Activated CD8-positive, alpha-beta memory T cell treated with anti-CD3 and anti-CD28 coated beads for 24 hours (primary cell): ENCODE measurements around the gene ARHGAP29.
"Not testable (repeated sequence)": the region's sequence is repeated elsewhere in the genome, so short reads cannot be mapped to it uniquely, and the experiment has no call there.

Experiments used
- DNase-seq: peaks from one replicate; pipeline ENCODE4 v3.0.0-alpha.2; 2020

Gene ARHGAP29

DNA sequence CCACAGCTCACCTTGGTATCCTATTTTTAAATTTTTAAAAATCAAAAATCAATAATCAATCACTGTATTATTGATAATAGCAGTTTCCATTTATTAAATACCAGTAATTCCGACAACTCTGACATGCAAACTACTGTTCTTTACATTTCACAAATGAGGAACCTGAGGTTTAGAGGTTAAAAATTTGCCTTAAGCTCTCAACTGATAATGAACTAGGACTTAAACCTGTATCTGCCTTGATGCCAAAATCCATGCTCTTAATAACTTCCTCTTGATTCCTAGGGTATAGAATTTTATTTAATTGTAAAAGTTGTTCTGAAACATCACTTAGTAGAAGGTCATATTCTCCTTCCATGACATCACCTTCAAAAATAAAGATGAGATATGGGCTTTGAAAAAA, 5.6 kb downstream of the ARHGAP29 start:
- DNase-seq, result no peak

DNA sequence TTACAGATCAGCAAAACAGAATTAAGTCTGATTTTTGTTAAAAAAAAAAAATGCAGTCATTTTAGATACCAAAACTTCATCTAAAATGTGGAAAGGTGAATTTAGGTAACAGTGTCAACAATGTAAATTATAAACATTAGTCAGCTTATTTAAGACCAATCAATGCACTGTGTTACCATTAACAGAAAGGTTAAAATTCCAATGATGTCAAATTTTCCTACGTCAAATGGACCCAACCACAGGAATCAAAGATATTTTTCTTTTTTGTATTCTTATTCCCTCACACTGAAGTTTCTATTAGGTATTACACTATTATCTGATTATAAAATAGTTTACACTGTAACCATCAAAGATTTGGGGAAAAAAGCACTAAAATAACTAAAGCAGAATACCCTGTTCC, 6.5 kb downstream of the ARHGAP29 start:
- no peak for DNase-seq

DNA sequence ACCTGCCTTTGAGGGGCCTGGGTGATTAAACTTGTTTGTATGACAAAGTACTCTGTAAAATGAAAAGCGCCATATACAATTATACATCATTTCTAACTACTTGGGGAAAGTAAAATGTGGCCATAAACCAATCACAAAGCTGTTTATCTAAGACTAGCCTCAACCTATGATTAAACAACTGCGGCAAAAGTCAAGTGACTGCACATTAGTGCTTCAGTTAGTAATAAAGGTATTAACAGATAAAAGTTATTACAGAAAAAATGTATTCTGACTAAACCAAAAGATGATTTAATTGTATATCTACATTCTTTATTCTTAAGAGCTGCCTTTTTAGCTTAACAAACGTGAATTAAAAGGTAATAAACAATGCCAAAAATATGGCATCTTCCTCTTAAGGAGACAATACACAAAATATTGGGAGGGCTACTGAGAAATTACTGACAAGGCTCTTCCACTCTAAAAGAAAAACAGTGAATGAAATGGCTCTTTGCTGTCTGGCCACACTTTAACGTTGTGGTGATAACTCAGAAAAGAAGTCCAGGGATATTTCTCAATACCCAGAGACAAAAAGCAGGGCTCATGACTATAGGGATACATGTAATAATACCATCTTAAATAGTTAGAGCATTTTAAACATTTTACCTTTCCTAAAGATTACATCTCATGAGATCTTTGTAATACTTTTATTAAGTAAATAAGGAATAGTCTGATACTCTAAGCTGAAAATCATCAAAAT, 8.6 kb downstream of the ARHGAP29 start:
- no peak for DNase-seq

DNA sequence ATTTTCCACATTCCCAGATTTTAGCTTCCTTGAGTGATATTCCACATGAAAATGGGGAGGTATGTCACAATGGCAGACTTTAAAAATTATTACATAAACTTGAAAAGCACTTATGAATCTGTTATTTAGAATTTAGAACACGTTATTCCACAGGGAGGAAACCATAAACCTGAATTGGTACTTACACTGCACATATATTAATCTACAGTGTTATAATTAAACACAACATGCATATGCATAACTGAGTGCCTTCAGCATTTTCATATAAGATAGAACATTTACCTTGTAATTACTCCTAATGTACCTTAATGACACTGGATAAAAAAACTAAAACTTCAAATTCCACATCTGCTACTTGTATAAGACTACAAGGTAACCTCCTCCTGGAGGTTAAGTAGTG, 9.8 kb downstream of the ARHGAP29 start:
- no peak for DNase-seq

DNA sequence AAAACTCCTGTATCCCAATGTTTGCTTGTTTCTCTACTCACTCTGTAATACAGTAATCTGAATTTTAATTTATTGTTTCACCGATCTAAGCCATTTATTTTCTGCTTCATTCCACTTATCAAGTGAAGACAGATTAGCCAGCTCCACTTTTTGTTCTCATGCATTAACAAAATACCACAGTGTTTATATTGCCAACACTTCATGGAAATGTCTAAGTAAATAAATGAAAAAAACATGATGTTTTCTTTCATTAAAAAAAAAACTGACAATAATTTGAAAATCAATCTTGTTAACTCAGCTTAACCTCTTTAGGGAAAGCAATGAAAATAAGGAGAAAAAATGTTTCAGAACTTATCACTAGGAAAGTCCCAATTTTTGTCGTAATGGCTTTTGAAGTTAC, 11.5 kb downstream of the ARHGAP29 start:
- DNase-seq, result no peak

DNA sequence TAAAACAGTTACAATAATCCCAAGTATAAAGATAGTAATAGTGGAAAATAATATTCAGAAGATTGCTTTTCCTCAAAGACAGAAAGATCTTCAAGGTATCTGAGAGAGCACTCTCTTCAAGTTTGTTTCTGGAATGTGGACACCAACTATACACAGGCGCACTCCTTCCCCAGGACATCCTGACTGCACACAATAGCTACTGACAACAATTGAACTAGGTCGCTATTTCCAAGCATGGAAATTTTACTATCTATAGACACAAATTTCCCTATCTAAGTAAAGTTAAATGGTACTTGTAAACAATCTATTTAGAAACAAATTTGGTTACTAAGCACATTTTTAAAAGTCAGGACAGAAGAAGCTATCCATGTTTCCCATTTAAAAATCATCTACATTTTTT, 19.1 kb downstream of the ARHGAP29 start:
- no peak for DNase-seq

DNA sequence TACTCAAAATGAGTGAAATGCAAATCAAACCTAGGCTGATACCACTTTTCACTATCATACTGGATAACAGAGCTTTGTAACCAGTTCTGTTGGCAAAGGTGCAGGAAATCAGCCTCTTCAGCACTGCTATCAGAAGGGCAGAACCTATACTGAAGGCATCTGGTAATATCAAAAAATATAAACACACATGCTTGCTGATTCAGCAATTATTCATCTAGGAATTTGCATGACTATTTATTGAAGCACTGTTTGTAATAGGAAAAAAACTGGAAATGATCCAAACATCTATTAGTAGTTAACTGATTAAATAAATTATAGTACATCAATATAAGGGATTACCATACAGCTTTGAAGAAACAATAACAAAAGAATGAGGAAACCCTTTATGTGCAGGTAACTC, 21.4 kb downstream of the ARHGAP29 start:
- DNase-seq, result no peak

DNA sequence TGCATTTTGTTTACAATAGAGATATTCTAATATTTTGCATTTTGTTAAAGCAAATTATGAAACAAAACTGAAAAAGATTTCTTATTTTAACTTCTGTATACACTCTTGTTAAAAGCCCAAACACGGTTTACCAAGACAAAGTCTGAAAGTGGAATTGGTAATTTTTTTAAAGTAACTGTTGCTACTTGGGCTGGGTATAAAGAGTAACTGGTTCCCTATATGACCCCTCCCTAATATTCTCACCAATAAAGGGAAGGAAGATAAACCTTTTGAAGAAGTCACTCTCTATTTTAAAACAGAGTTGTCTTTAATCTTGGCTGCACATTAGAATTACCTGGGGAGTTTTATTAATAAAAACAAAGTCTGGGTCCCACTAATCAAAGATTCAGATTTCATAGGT, 27.4 kb downstream of the ARHGAP29 start:
- no peak for DNase-seq

DNA sequence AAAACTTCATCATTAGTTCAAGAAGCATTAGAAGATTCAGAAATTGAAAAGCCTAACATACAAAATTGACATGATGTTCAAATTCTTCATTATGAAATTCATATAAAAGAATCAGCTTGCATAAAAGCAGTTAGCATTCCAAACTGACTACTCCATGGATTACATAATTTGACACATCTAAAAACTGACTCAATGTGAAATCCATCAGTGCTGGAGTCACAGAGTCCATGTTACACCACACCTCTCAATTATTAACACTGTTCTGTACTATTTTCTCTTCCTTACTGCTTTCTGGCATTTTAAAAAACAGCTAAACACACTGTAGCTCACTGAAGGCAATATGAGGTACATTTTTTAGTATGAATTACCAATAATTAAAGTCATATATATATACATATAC, 28.0 kb downstream of the ARHGAP29 start:
- no peak for DNase-seq

DNA sequence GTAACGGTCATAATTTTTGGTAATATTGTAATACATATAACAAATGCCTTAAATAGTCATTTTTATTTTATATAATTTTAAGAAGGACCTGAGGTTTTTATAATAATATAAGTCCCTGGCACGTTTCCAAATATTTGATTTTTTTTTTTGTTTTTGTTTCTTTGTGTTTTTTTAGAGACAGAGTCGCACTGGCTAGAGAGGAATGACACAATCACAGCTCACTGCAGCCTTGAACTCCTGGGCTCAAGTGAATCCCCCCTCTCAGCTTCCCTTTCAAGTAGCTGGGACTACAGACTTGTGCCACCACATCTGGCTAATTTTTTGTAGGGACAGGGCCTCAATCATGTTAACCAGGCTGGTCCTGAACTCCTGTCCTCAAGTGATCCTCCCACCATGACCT, 29.7 kb downstream of the ARHGAP29 start:
- DNase-seq, result no peak

DNA sequence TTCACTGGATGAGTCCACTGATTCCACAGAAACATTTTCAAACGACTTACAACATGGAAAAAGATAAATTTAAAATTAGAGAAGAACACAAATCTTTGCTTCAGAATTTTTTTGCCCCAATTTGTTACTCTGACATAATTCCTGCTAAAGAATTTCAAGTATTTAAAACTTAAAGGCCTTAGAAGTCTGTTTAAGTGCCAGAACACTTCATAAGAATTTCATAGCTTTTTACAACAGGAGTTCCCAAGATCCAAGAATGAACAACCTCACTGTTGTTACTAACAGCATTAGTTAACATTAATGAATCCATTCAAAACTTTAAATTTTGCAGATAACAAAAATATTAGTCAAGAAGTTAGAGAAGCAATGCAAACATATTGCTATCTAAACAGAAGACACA, 31.7 kb downstream of the ARHGAP29 start:
- no peak for DNase-seq

DNA sequence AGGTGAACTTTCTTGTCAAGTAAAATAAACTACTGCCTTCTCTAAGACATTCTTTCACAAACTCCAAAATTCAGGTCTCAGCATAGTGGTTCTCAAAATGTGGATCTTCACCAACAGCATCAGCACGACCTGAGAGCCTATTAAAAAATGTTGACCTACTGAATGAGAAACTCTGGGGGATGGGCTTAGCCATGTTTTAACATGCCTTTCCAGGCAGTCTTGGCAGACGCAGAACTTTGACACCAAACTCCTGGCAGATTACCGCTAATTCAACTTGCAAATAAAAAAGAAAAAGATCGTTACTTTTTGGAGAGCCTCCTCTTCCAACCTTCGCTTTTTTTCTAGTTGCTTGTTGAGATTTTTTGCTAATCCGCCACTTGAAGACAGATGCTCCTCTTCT, 35.1 kb downstream of the ARHGAP29 start:
- no peak for DNase-seq

DNA sequence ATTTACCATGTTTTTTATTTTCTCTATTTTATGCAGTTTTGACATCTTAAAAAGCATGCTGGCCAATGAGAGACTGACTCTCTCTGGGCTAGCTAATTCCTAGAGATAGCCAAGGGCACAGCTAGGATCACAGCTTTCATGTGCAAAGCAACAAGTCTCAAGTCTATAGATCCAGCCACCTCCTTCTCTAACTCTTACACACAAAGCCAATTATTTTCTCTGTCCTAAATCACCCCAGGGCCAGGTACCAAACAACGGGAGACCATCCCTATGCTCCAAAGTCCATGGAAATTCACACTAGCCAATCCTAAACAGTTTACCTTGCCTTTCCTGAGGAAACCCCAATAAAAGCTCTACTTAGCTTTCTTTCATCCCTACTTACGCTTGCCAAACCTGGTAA, 38.0 kb downstream of the ARHGAP29 start:
- DNase-seq, result no peak

DNA sequence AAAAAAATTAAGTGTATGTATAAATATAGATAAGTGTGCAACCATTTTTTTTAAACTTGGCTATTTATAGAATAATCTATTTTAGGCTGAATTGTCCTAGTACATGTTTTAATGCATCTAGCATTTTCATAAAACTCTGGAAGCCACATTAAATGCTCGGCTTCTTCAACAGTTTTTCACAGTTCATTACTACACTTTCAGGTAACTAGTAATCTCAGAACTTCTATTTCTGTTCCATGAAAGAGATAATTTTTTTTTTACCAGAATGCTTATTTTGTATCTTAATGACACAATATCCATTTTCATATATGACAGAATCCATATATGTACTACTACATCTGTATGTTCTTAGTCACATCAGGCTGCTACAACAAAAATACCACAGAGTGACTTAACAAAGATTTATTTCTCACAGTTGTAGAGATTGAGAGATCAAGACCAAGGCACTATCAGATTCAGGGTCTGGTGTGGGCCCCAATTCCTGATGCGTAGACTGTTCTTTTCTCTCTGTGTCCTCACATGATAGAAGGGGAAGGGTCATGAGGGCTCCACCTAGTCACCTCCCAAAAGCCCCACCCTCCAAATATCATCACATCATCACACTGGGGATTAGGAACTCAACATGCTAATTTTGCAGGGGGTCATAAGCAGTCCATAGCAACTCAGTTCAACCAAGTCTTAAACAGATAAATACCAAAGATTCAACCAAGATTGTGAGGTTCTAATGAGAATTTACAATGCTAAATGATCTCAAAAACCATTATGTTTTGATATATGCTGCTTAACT, 43.1 kb downstream of the ARHGAP29 start:
- no peak for DNase-seq

DNA sequence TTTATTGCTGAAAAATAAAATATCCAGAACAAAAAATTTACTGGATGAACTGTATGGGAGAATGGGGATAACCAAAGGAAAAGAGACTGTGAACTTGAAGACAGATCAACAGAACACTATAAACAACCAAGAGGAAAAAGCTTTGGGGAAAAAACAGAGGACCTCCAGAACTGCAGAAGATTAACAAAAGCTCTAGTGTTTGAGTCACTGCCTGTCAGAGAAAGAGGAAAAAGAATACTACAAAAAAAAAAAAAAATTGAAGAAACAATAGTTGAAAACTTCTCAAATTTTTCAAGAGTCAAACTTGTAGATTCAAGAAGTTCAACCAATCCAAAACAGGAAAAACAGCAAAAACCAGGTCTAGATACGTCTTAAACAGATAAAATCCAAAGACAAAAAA, 44.3 kb downstream of the ARHGAP29 start:
- no peak for DNase-seq

DNA sequence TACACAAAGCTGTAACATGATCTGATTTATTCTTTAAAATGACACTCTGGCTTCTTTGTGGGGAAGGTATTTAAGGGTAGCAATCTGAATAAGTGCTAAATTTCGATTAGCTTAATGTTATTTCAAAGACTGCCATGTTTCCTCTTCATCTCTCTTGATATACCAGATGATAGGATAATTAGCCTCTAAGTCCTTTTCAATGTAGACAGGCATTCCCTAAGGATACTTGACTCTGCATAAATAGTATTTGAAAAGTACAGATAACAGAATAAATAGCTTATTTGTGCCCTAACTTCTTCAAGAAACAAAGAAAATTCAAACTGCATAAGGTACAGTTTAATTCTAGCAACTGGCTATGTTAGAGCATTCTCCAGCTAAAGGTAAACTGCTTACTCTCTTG, 46.2 kb downstream of the ARHGAP29 start:
- DNase-seq, result no peak

DNA sequence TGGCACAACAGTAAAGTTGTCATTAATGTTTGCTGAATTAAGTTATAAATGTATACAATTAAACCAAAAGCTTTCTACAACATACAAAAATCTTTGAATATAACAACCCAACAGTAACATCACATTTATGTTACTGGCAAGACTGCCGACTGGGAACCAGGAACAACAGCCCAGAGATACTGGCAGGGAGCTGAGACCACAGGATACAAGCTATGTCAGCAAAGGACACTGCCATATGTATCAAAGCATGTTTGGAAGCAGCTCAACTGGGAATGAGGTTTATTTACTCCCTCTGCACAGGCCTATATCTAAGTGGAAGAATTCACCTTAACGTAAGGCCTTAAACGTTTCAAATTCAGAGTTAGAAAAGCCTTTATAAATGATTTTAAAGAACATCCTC, 50.4 kb downstream of the ARHGAP29 start:
- no peak for DNase-seq

DNA sequence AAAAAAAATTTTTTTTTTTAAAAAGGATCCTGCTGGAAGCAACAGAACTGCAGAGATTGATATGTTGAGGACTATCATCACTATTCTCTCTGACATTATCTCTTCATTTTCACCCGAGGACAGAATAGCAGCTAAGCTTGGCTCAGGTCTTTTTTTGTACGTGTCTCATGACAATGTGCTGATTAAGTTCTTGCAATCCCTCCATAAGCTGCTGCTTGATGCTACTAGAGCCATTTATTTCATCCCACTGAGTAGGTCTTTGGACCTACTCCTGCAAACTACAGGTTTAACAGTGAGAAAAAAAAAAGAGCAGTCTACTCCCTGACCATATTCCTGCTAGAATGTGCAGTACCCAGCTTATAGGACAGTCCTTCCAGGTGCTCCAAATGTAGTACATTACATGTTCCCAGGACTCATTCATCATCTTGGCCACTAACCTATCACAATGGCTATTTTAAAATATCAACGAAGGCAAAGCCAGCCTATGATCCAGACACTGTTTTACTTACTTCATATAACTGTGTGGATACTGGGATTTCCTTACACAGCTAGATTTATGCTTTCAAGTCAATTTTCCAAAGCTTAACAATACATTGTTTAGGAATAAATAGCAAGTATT, 54.1 kb downstream of the ARHGAP29 start:
- DNase-seq, result no peak

DNA sequence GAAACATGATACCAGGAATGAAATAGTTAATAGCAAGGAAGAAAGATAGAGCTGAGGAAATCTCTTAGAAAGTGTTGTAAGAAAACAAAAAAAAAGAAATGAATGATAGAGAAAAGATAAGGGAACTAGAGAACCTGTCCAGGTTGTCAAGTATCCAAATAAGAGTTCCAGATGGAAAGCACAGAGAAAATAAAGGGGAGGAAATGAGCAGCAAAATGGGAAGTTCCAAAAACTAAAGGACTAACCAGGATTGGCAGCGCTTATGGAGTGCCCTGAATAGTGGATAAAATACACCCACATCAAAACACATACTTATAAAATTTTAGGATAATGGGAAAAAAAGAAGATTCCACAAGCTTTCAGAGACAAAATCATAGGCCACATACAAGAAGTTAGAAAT, 55.2 kb downstream of the ARHGAP29 start:
- no peak for DNase-seq

DNA sequence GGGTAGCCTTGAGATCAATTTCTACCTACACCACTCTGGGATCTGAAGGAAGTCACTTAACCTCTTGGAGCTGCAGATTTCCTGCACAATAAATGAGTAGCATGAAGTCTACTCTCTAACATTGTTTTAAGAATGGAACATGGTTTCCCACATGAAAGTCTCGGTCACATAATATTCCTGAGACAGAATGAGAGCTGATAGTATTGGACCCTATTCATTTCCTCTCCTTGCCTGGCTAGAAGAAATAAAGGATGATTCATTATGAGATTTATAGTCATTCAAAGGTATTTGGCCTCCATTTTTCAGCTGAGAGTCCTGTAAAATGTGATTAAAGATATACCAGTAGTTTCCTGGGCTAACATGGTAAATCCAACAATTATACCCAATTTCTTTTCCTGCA, 56.7 kb downstream of the ARHGAP29 start:
- no peak for DNase-seq

DNA sequence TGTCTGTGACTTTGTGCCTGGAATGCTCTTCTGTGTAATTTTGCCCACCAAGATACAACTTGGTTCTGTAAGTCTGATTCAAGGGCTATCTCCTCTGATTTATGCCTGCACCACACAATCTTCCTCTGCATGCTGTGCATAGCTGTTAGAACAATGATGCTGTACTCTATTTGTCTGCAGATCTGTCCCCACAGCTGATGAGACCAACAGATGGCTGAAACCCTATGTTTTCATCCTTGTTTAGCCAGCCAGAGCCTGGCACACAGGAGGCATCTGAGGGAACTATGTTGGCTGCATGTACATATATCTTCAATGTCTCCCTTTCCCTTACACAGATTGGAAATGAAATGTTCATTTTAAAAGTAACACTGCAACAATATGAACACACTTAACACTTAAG, 58.5 kb downstream of the ARHGAP29 start:
- no peak for DNase-seq

DNA sequence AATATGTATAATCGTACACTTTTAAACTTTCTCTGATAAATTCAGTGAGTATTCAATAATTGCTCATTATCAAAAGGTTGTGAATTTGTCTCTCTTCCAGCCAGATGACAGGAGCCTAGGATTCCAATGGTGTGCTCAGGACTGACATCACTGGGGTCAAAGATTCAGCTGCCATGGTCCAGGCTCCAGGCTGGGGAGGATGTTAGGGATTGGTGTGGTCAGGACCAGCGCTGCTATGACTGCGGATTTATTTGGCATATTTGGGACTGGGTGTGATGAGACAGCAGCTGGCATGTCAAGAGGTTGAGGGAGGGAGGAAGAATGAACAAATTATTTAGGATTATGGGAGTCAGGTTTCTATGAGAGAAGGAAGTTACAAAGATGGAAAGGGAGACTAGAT, 68.3 kb downstream of the ARHGAP29 start:
- no peak for DNase-seq

DNA sequence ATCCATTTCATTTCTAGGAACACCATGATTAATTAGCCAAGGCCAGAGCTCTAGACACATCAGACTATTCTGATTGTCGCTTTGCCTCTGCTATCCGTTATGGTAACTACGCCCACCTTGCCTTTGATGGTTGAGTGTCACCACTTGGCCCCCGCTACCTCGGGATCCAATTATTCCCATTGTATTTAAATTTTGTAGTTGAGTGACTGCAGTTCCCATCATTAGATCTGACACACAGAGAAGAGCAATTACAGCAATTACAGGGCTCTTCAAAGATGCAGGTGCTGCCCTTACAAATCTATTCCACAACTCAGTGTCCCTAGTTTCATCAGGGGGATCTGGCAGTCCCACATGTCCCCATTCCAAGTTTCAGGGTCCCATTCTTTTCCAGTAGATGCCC, 71.5 kb downstream of the ARHGAP29 start:
- DNase-seq, result no peak

DNA sequence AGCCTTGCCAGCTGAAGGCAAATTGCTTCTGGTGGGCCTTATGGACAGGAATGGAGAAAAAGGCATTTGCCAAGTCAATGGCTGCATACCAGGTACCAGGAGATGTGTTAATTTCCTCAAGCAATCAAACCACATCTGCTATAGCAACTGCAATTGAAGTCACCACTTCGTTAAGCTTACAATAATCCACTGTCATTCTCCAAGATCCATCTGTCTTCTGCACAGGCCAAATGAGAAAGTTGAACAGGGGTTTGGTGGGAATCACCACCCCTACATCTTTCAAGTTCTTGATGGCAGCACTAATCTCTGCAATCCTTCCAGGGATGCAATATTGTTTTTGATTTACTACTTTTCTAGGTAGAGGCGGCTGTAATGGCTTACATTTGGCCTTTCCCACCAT, 72.5 kb downstream of the ARHGAP29 start:
- not testable (repeated sequence) for DNase-seq
